GM11168 (cell line): ENCODE data around the gene RAC2.

Experiments
- in situ Hi-C: fragments of 300-500 bp; cut with MboI; formaldehyde crosslinking; loops from one replicate; pipeline ENCODE4 v1.12.0; 2022; ENCODE audit warnings: low sequenced_read_pairs; ENCODE audit not compliant: unreplicated experiment

Gene RAC2

DNA sequence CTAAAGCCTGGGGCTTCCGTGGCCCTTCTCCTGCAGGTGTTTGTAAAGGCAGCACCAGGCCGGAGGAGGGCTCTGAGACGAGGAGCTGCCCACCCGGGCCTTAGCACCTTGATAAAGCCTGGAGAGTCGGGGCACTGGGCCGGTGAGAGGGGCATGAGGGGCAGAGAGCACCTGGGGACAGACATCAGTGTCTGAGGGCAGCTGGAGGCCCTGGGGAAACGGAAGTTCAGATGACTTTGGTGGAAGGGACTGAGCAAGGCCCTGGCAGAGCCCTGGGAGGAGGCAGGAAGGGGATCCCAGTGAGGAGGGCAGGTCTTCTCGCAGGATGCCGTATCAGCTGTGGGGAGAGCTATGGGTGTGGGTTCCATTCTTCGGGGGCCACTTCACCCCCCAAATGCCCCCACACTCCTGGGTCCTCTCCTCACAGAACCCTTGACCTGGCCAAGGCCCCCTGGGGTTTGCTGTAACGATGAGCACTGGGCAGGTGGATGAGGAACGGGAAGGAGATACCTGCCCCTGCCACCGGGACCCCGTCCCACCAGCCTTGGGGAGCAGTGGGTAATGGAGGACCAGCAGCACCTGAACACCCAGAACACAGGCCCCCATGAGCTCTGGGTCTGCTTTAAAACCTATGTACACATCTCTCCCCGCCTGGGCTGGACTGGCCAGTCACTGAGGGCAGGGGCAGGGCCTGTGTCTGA is 63.4 kb downstream of the RAC2 start:
- in situ Hi-C loops, result no loop called here

DNA sequence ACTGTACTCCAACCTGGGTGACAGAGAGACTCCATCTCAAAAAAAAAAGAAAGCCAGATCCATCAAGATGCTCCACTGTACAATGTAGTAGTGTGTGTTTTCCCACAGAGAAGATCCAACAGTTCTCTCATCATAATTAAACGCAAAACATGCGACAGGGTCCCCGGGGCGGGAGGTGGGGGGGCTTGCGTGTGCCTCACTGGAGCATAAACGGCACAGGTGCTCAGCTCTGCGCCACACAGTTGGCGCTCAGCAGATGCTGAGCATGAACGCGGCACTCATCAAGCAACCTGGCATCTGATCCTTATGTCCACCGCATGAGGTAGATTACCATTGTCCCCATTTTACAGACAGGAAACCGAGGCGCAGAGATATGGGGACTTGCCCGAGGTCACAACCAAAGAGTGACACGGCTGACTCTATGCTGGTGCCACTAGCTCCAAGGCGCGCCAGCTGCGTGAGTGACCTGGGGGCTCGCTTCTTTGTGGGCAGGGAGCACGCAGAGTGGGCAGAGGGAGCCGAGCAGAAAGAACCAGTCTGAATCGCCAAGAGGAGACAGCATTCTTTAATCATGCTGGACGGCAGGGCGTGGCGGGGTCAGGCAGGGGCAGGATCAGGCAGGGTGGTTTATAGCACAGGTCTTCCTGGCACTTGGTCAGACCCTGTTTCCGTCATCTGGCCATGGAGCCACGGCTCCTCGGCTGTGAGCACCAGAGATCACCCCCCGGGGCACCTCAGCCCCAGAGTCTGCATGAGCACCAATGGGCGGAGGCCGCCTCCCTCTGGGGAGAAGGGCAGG is 64.2 kb downstream of the RAC2 start:
- in situ Hi-C loops, result no loop called here

DNA sequence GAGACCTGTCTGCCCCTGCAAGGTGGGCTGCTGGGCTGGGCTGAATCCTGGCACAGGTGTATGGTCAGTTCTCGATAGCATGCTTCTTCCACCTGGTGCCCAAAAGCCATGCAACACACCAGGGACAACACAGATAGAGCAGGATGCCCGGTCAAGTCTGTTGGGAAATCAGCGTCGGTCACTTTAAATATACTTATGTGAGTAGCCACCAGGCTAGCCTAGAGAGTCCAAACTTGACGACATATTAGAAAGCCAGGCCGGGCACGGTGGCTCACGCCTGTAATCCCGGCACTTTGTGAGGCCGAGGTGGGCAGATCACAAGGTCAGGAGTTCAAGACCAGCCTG is 65.0 kb downstream of the RAC2 start:
- in situ Hi-C loops, result no loop called here

DNA sequence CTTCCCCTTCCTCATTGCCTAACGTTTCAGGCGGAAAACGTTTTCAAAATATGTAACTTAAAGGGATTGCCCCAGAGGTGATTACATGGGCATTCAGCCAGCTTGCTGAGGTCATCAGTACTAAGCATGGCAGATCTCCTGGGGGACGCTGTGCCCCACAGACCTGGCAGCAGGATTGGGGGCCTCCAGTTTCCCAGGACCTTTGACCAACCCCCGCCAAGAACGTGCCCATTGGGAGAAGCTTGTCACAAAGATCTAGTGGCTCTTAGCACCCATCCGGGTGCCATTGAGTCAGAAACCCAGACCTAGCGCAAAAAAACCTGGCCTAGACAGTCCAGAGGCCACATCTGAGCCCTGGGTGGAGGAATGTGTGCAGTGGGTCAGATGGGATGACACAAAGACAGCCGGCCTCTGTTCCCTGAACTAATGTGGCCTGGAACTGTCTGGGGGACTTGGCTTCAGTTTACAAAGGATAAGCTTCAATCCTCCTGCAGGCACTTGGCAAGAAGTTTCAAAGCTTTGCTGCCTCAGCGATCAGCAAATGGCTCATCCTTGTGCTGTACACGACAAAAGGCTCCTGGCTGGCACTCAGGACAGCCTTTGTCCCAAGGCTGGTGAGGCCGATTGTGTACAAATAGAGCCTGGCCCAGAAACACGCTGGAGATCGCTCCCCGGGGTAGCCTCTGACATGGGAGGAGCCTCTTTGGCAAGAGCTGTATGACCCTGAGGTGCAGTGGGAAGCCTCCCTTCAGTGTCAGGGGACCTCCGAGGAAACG is 65.5 kb downstream of the RAC2 start:
- in situ Hi-C loops, result no loop called here

DNA sequence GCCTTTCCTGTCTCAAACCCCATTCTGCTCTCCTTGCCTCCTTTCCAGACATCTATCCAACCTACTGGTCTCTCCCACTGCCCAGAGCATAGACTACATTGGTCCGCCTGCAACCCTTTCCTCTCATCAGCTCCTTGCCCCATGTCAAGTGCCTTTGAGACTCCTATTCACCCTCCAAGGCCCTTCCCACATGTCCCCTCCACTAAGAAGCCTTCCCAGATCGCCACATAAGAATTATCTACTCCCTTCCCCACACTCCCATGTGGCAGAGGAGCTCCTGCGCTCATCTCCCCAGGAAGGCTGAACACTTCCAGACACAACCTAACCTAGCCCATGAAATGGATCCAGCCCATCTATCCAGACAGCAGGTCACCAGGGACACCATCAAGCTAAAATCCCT is 66.3 kb downstream of the RAC2 start:
- in situ Hi-C loops, result no loop called here

DNA sequence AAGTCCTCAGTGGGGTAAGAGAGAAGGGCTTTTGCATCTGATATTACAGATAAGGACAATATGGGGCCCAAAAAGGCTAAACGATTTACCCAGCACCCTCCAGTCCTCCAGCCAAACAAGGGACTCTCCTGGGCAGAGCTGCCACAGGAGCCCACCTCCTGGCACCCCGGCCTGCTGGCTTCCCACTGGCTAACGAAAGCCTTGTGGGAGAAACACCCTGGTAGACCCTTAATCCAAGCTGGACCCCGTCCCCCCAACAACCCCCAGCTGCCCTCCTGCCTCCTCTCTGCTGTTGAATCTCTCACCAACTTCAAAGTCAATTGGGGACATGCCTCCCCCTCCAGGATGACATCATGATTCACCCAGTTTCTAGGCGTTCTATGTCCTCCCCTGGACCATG is 66.8 kb downstream of the RAC2 start:
- in situ Hi-C loops, result no loop called here

DNA sequence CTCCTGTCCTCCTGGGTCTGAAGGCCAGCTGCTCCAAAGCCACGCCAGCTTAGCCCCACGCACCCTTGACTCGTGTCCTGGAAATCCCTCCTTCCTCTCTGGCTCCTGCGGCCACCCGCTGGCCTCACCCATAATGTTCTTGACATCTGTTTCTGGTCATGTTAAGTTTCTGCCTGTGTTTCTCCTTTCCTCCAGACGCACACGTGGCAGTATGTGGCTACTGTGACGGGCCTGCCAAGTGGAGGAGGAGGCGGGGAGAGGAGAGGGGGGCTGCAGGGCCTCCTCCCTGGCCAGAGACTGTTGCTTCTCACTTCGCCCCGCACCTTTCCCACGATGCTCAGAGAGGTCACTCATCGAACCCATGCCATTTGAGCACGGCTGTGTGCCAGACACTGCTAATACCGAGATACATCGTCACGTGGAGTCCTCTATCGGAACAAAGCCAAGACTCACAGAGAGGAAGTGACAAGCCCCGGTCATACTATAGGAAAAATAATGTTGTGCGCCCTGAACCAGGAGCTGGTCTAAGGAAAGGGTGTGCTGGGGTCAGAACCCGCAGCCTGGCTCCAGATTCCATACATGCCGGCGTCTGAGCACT is 67.5 kb downstream of the RAC2 start:
- in situ Hi-C loops, result no loop called here

DNA sequence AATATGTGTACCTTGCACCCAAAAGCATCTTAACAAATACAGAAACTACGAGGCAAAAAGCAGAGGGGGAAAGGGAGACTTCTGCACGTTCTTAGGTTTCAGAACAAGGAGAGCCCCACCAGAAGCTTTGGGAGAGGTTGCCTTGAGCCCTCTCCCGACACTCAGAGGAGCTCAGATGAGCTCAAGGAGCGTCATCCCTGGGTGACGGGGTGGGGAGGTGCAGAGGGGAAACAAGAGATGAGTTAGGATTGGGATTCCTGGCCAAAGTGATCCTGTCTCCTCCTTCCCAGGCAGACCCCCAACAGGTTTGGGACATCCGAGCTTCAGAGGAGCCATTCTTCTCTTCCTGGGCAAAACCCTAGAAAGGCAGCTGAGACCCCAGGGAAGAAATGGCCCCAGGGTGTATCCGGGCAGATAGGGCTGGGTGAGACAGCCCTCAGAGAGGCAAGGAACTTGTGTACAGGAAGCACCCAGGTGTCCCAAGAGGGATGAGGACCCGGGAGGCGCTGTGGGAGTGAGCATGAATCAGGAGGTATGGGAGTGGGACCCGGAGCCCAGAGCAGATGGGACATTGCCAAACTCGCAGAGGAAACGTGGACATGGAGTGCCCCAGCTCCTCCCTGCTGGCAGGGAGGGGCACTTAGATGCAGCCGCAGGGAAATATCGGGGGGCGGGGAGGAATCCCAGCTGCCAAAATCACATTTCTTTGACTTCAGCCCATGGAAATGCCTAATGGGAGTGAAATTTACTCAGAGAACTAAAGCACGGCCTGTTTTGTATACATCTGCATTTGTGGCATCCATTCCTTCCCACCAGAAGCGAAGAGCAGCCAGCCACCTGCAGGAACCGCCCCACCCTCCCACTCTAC is 68.4 kb downstream of the RAC2 start:
- in situ Hi-C loops, result no loop called here
